ENCODE results near the gene CBS.
A peak's percentile ranks its signal among the peaks of the same experiment; 100 is the strongest.
"Not testable (repeated sequence)": the region's sequence is repeated elsewhere in the genome, so short reads cannot be mapped to it uniquely, and the experiment has no call there.

Gene CBS

GRCh38 chr21:43075170-43076022 lies at the start of gene CBS:
CBS (minus strand) TSS chr21:43075835; CDS start chr21:43072193, 3,642 bp downstream.
- not testable (repeated sequence) for H3K4me1 Mint-ChIP-seq; DNase-seq; ATAC-seq (replicated peaks); H3K27me3 Mint-ChIP-seq; H3K36me3 Mint-ChIP-seq; H3K9me3 Mint-ChIP-seq; H3K27ac Mint-ChIP-seq; H3K4me3 Mint-ChIP-seq

GRCh38 chr21:43115956-43116355 lies 40.3 kb upstream of the CBS start:
- H3K4me3 Mint-ChIP-seq; ATAC-seq (replicated peaks); H3K9me3 Mint-ChIP-seq; H3K27ac Mint-ChIP-seq; DNase-seq; H3K36me3 Mint-ChIP-seq; H3K27me3 Mint-ChIP-seq; H3K4me1 Mint-ChIP-seq: not testable (repeated sequence)

- not testable (repeated sequence) for H3K9me3 Mint-ChIP-seq, H3K27me3 Mint-ChIP-seq
These were observed 38.8 kb upstream of the CBS start for GRCh38 chr21:43114483-43114882.

GRCh38 chr21:43109006-43109405 lies 33.4 kb upstream of the CBS start:
- H3K9me3 Mint-ChIP-seq, H3K27ac Mint-ChIP-seq, H3K4me1 Mint-ChIP-seq, H3K4me3 Mint-ChIP-seq, DNase-seq, H3K27me3 Mint-ChIP-seq, H3K36me3 Mint-ChIP-seq: not testable (repeated sequence)
- ATAC-seq (replicated peaks): peak; percentile 25 to 50

More at GRCh38 chr21:43114483-43114882, 38.8 kb upstream of the CBS start:
- H3K4me3 Mint-ChIP-seq; H3K36me3 Mint-ChIP-seq; DNase-seq; H3K27ac Mint-ChIP-seq; ATAC-seq (replicated peaks); H3K4me1 Mint-ChIP-seq: not testable (repeated sequence)

GRCh38 chr21:43108177-43108576 lies 32.5 kb upstream of the CBS start:
- H3K36me3 Mint-ChIP-seq; H3K9me3 Mint-ChIP-seq; H3K27ac Mint-ChIP-seq; H3K4me3 Mint-ChIP-seq; H3K27me3 Mint-ChIP-seq; DNase-seq; H3K4me1 Mint-ChIP-seq; ATAC-seq (replicated peaks): not testable (repeated sequence)

- peak; percentile 22 to 24 for ATAC-seq (replicated peaks)
- H3K9me3 Mint-ChIP-seq, H3K27ac Mint-ChIP-seq: not testable (repeated sequence)
These were observed 32.1 kb upstream of the CBS start for GRCh38 chr21:43107794-43108137.

GRCh38 chr21:43106965-43107793 lies 31.5 kb upstream of the CBS start, which contains the start of gene U2AF1:
U2AF1 (minus strand) TSS chr21:43107570; CDS start chr21:43107494, 76 bp downstream.
- peak within 1 kb of the TSS; percentile 56 for H3K27ac Mint-ChIP-seq
- DNase-seq: peak; percentile 52
- H3K4me3 Mint-ChIP-seq: peak within 1 kb of the TSS in 1 of 2 donors; percentile 64

More at GRCh38 chr21:43107794-43108137, 32.1 kb upstream of the CBS start:
- H3K4me3 Mint-ChIP-seq, H3K36me3 Mint-ChIP-seq, H3K4me1 Mint-ChIP-seq, H3K27me3 Mint-ChIP-seq, DNase-seq: not testable (repeated sequence)

GRCh38 chr21:43104642-43105041 lies 29.0 kb upstream of the CBS start:
- not testable (repeated sequence) for H3K27ac Mint-ChIP-seq; H3K9me3 Mint-ChIP-seq; ATAC-seq (replicated peaks); H3K4me1 Mint-ChIP-seq; H3K36me3 Mint-ChIP-seq; H3K27me3 Mint-ChIP-seq; H3K4me3 Mint-ChIP-seq; DNase-seq

More at GRCh38 chr21:43106965-43107793, 31.5 kb upstream of the CBS start, which contains the start of gene U2AF1:
- H3K9me3 Mint-ChIP-seq, H3K27me3 Mint-ChIP-seq, H3K36me3 Mint-ChIP-seq, H3K4me1 Mint-ChIP-seq: not testable (repeated sequence)
- ATAC-seq (replicated peaks): peak; percentile 78 to 89

GRCh38 chr21:43102281-43102680 lies 26.6 kb upstream of the CBS start:
- not testable (repeated sequence) for H3K27ac Mint-ChIP-seq; H3K9me3 Mint-ChIP-seq; DNase-seq; H3K4me1 Mint-ChIP-seq; ATAC-seq (replicated peaks); H3K36me3 Mint-ChIP-seq; H3K4me3 Mint-ChIP-seq; H3K27me3 Mint-ChIP-seq

GRCh38 chr21:43101676-43102075 lies 26.0 kb upstream of the CBS start:
- ATAC-seq (replicated peaks); H3K36me3 Mint-ChIP-seq: not testable (repeated sequence)

GRCh38 chr21:43101000-43101399 lies 25.4 kb upstream of the CBS start:
- H3K27ac Mint-ChIP-seq; H3K27me3 Mint-ChIP-seq; DNase-seq; H3K4me1 Mint-ChIP-seq; ATAC-seq (replicated peaks); H3K4me3 Mint-ChIP-seq; H3K36me3 Mint-ChIP-seq; H3K9me3 Mint-ChIP-seq: not testable (repeated sequence)

More at GRCh38 chr21:43101676-43102075, 26.0 kb upstream of the CBS start:
- DNase-seq, H3K4me1 Mint-ChIP-seq, H3K4me3 Mint-ChIP-seq, H3K27me3 Mint-ChIP-seq, H3K9me3 Mint-ChIP-seq, H3K27ac Mint-ChIP-seq: not testable (repeated sequence)

- H3K9me3 Mint-ChIP-seq; H3K4me3 Mint-ChIP-seq; H3K27me3 Mint-ChIP-seq; H3K27ac Mint-ChIP-seq; ATAC-seq (replicated peaks); DNase-seq; H3K4me1 Mint-ChIP-seq; H3K36me3 Mint-ChIP-seq: not testable (repeated sequence)
These were observed 16.5 kb upstream of the CBS start for GRCh38 chr21:43091979-43092614.

- not testable (repeated sequence) for H3K4me3 Mint-ChIP-seq; ATAC-seq (replicated peaks); H3K4me1 Mint-ChIP-seq; H3K27me3 Mint-ChIP-seq; H3K9me3 Mint-ChIP-seq; H3K36me3 Mint-ChIP-seq; H3K27ac Mint-ChIP-seq; DNase-seq
These were observed 15.3 kb upstream of the CBS start for GRCh38 chr21:43090947-43091346.

- H3K27me3 Mint-ChIP-seq; H3K36me3 Mint-ChIP-seq; H3K4me1 Mint-ChIP-seq; H3K27ac Mint-ChIP-seq; H3K4me3 Mint-ChIP-seq; H3K9me3 Mint-ChIP-seq; ATAC-seq (replicated peaks); DNase-seq: not testable (repeated sequence)
These were observed 13.8 kb upstream of the CBS start for GRCh38 chr21:43089463-43089862.

Measured in stimulated activated naive B cell treated with anti-CD40 and anti-IgM and Interleukin-4, amounts not matched to agents 10 μg/mL and 1 μg/mL and 100 μg/mL, for 72 hours (primary cell).